ENCODE measurements around the gene HDGF.

- TF ChIP-seq CTCF (IDR thresholded peaks at IDR 0.05; ENCODE audit: poor library complexity) (no peak), EZH2phosphoT487 (IDR thresholded peaks at IDR 0.05; ENCODE audit: low read depth, severe bottlenecking, unreplicated experiment) (no peak), EZH2 (IDR thresholded peaks at IDR 0.05; ENCODE audit: borderline replicate concordance) (no peak)
Measured at GRCh38 chr1:156727926-156728598, 23.4 kb downstream of the HDGF start, which contains the start of gene METTL25B.

Data from hepatocyte (in vitro differentiated cells).